Memory B cell (primary cell): ENCODE data around the gene GLIS1.

Experiments
- ATAC-seq: fragments of 150-1000 bp; cut with Tn5 transposase; 2 replicates; pipeline ENCODE4 v1.10.0; 2021; ENCODE audit warnings: low read depth, mild to moderate bottlenecking, moderate library complexity
- DNase-seq, 2 donors: peaks; one replicate each; pipeline ENCODE4 v3.0.0; 2022; ENCODE audit warnings: low spot score in 2 of 2
- H3K27ac Mint-ChIP-seq: one replicate; pipeline ENCODE4 v1.8.0; 2022; ENCODE audit warnings: mild to moderate bottlenecking, moderate library complexity, mixed read lengths
- H3K27me3 Mint-ChIP-seq: one replicate; pipeline ENCODE4 v1.8.0; 2022; ENCODE audit warnings: mixed read lengths
- H3K36me3 Mint-ChIP-seq: one replicate; pipeline ENCODE4 v1.8.0; 2022; ENCODE audit warnings: mild to moderate bottlenecking, mixed read lengths
- H3K4me1 Mint-ChIP-seq: one replicate; pipeline ENCODE4 v1.8.0; 2022; ENCODE audit warnings: mixed read lengths
- H3K4me3 Mint-ChIP-seq: one replicate; pipeline ENCODE4 v1.8.0; 2022; ENCODE audit warnings: mild to moderate bottlenecking, moderate library complexity, mixed read lengths
- H3K9me3 Mint-ChIP-seq: one replicate; pipeline ENCODE4 v1.8.0; 2022; ENCODE audit warnings: mixed read lengths

The GLIS1 gene

GRCh38 chr1:53699981-53700380 lies 39.0 kb downstream of the GLIS1 start:
- no peak overlapping the region for H3K4me3 Mint-ChIP-seq
- ATAC-seq (no peak), DNase-seq (no peak)
- no peaks in the 10 kb centered on the region for H3K9me3 Mint-ChIP-seq
- no peak overlapping the region for H3K27ac Mint-ChIP-seq
- peaks cover 3% of the 10 kb centered on the region for H3K27me3 Mint-ChIP-seq
- no peaks in the 10 kb centered on the region for H3K36me3 Mint-ChIP-seq
- H3K4me1 Mint-ChIP-seq: no peaks in the 10 kb centered on the region

GRCh38 chr1:53698384-53698980 lies 40.5 kb downstream of the GLIS1 start:
- Mint-ChIP-seq H3K4me1 (no peaks in the 10 kb centered on the region), H3K27me3 (peaks cover 6% of the 10 kb centered on the region), H3K36me3 (no peaks in the 10 kb centered on the region), H3K4me3 (no peak overlapping the region), H3K9me3 (no peaks in the 10 kb centered on the region), H3K27ac (no peak overlapping the region)
- no peak for ATAC-seq
- DNase-seq: no peak

- peaks cover 9% of the 10 kb centered on the region for H3K27me3 Mint-ChIP-seq
- H3K27ac Mint-ChIP-seq: no peak overlapping the region
- ATAC-seq (no peak), DNase-seq (no peak)
- no peaks in the 10 kb centered on the region for H3K36me3 Mint-ChIP-seq
- H3K4me1 Mint-ChIP-seq: no peaks in the 10 kb centered on the region
- H3K9me3 Mint-ChIP-seq: no peaks in the 10 kb centered on the region
- no peak overlapping the region for H3K4me3 Mint-ChIP-seq
These were observed 41.1 kb downstream of the GLIS1 start for GRCh38 chr1:53697721-53698383.

GRCh38 chr1:53696990-53697389 lies 42.0 kb downstream of the GLIS1 start:
- no peaks in the 10 kb centered on the region for H3K4me1 Mint-ChIP-seq
- H3K27me3 Mint-ChIP-seq: peaks cover 12% of the 10 kb centered on the region
- H3K9me3 Mint-ChIP-seq: no peaks in the 10 kb centered on the region
- ATAC-seq (no peak), DNase-seq (no peak)
- no peaks in the 10 kb centered on the region for H3K36me3 Mint-ChIP-seq
- no peak overlapping the region for H3K4me3 Mint-ChIP-seq
- no peak overlapping the region for H3K27ac Mint-ChIP-seq

- H3K4me3 Mint-ChIP-seq: no peak overlapping the region
- no peaks in the 10 kb centered on the region for H3K9me3 Mint-ChIP-seq
- H3K36me3 Mint-ChIP-seq: no peaks in the 10 kb centered on the region
- ATAC-seq (no peak), DNase-seq (no peak)
- no peak overlapping the region for H3K27ac Mint-ChIP-seq
- H3K27me3 Mint-ChIP-seq: peaks cover 15% of the 10 kb centered on the region
- H3K4me1 Mint-ChIP-seq: no peaks in the 10 kb centered on the region
These were observed 42.4 kb downstream of the GLIS1 start for GRCh38 chr1:53696571-53696970.

GRCh38 chr1:53696051-53696450 lies 42.9 kb downstream of the GLIS1 start:
- Mint-ChIP-seq H3K4me3 (no peak overlapping the region), H3K9me3 (no peaks in the 10 kb centered on the region), H3K4me1 (no peaks in the 10 kb centered on the region), H3K27me3 (peaks cover 17% of the 10 kb centered on the region), H3K27ac (no peak overlapping the region), H3K36me3 (no peaks in the 10 kb centered on the region)
- DNase-seq (no peak), ATAC-seq (no peak)

GRCh38 chr1:53695116-53695515 lies 43.8 kb downstream of the GLIS1 start:
- Mint-ChIP-seq H3K4me1 (no peaks in the 10 kb centered on the region), H3K27ac (no peak overlapping the region), H3K27me3 (peaks cover 17% of the 10 kb centered on the region), H3K9me3 (no peaks in the 10 kb centered on the region), H3K4me3 (no peak overlapping the region), H3K36me3 (no peaks in the 10 kb centered on the region)
- DNase-seq: no peak
- no peak for ATAC-seq

GRCh38 chr1:53694718-53695091 lies 44.3 kb downstream of the GLIS1 start:
- DNase-seq (no peak), ATAC-seq (no peak)
- Mint-ChIP-seq H3K36me3 (no peaks in the 10 kb centered on the region), H3K4me3 (no peak overlapping the region), H3K4me1 (no peaks in the 10 kb centered on the region), H3K27me3 (peaks cover 20% of the 10 kb centered on the region), H3K27ac (no peak overlapping the region), H3K9me3 (no peaks in the 10 kb centered on the region)

- Mint-ChIP-seq H3K27me3 (peaks cover 20% of the 10 kb centered on the region), H3K4me1 (no peaks in the 10 kb centered on the region), H3K4me3 (no peak overlapping the region), H3K9me3 (no peaks in the 10 kb centered on the region), H3K36me3 (no peaks in the 10 kb centered on the region), H3K27ac (no peak overlapping the region)
- DNase-seq (no peak), ATAC-seq (no peak)
These were observed 44.9 kb downstream of the GLIS1 start for GRCh38 chr1:53693773-53694717.

GRCh38 chr1:53693339-53693738 lies 45.6 kb downstream of the GLIS1 start:
- no peak for DNase-seq
- Mint-ChIP-seq H3K4me1 (no peaks in the 10 kb centered on the region), H3K36me3 (no peaks in the 10 kb centered on the region), H3K27me3 (peaks cover 22% of the 10 kb centered on the region), H3K9me3 (no peaks in the 10 kb centered on the region), H3K27ac (no peak overlapping the region), H3K4me3 (no peak overlapping the region)
- ATAC-seq: no peak

- Mint-ChIP-seq H3K36me3 (no peaks in the 10 kb centered on the region), H3K4me1 (no peaks in the 10 kb centered on the region), H3K9me3 (no peaks in the 10 kb centered on the region), H3K27me3 (peaks cover 22% of the 10 kb centered on the region), H3K27ac (no peak overlapping the region), H3K4me3 (no peak overlapping the region)
- no peak for DNase-seq
- no peak for ATAC-seq
These were observed 47.6 kb downstream of the GLIS1 start for GRCh38 chr1:53691326-53691725.

- Mint-ChIP-seq H3K4me3 (no peak overlapping the region), H3K27me3 (peaks cover 30% of the 10 kb centered on the region), H3K36me3 (no peaks in the 10 kb centered on the region), H3K4me1 (no peaks in the 10 kb centered on the region), H3K9me3 (no peaks in the 10 kb centered on the region), H3K27ac (no peak overlapping the region)
- no peak for ATAC-seq
- no peak for DNase-seq
These were observed 48.6 kb downstream of the GLIS1 start for GRCh38 chr1:53690411-53690810.

GRCh38 chr1:53689736-53690326 lies 49.1 kb downstream of the GLIS1 start:
- no peak overlapping the region for H3K4me3 Mint-ChIP-seq
- H3K9me3 Mint-ChIP-seq: no peaks in the 10 kb centered on the region
- no peaks in the 10 kb centered on the region for H3K36me3 Mint-ChIP-seq
- peaks cover 30% of the 10 kb centered on the region for H3K27me3 Mint-ChIP-seq
- H3K4me1 Mint-ChIP-seq: no peaks in the 10 kb centered on the region
- no peak for ATAC-seq
- DNase-seq: no peak
- H3K27ac Mint-ChIP-seq: no peak overlapping the region

- ATAC-seq (no peak), DNase-seq (no peak)
- Mint-ChIP-seq H3K36me3 (no peaks in the 10 kb centered on the region), H3K27me3 (peaks cover 30% of the 10 kb centered on the region), H3K4me3 (no peak overlapping the region), H3K9me3 (no peaks in the 10 kb centered on the region), H3K4me1 (no peaks in the 10 kb centered on the region), H3K27ac (no peak overlapping the region)
These were observed 49.7 kb downstream of the GLIS1 start for GRCh38 chr1:53689223-53689622.
